HTR-8/SVneo (cell line): Measurements from ENCODE around the gene TCAF2.
"Not testable (repeated sequence)": the region's sequence is repeated elsewhere in the genome, so short reads cannot be mapped to it uniquely, and the experiment has no call there.

ENCODE experiments used
- DNase-seq: peaks from one replicate; pipeline ENCODE4 v3.0.0; 2011; ENCODE audit warnings: low spot score, mixed read lengths; ENCODE audit not compliant: insufficient read length
- FAIRE-seq: peaks from 2 replicates; lab custom pipeline; 2011; peaks lifted over from hg19 to GRCh38; lab: Jason Lieb, UNC

TCAF2 gene

DNA sequence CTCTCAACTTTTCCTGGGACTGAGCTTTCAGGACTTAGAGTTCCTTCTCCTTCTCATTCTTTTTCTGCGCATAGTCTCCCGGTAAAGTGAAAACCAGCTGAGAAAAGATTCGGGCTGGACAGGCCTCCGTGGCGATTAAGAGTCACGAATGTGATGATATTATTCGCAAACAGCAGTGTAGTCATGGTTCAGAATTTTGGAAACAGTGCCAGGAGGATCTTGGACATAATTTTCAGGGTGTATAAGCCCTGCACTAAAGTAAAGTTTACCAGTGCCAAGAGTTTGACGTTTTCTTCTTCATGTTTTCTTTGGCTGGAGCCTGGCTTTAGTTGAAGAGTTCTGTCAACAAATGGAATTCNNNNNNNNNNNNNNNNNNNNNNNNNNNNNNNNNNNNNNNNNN lies 29.7 kb downstream of the TCAF2 start:
- FAIRE-seq, DNase-seq: not testable (repeated sequence)
